ENCODE measurements around the gene GLO1.

The GLO1 gene

GRCh38 chr6:38658418-38659167, 44.4 kb downstream of the GLO1 start:
- Histone ChIP-seq H3K9me3 (ENCODE audit: control insufficient read depth, insufficient read depth, low read length) (no peaks in the 10 kb centered on the region), H3K79me2 (ENCODE audit: control insufficient read depth, low read length) (no peaks in the 10 kb centered on the region), H3K4me2 (ENCODE audit: low read length) (no peak overlapping the region), H3K36me3 (ENCODE audit: control insufficient read depth, low read length) (no peaks in the 10 kb centered on the region), H3F3A (ENCODE audit: control insufficient read depth, insufficient read depth) (no peaks in the 10 kb centered on the region), H3K27ac (ENCODE audit: low read depth, low read length) (no peak overlapping the region), H3K27me3 (ENCODE audit: control insufficient read depth, low read length) (no peaks in the 10 kb centered on the region), H3K9me2 (replicated peaks; ENCODE audit: control insufficient read depth, low read length) (no peaks in the 10 kb centered on the region), H4K20me1 (ENCODE audit: control insufficient read depth, insufficient read depth, low read depth, low read length) (no peaks in the 10 kb centered on the region), H3K4me1 (ENCODE audit: control insufficient read depth, low read length) (no peaks in the 10 kb centered on the region), H3K4me3 (ENCODE audit: low read length) (no peak overlapping the region)
- TF ChIP-seq EZH2phosphoT487 (IDR thresholded peaks at IDR 0.05; ENCODE audit: borderline replicate concordance, low read length) = no peak
- no peak for TF ChIP-seq CTCF (IDR thresholded peaks at IDR 0.05; ENCODE audit: low read depth, low read length, poor library complexity, severe bottlenecking)

- no peaks in the 10 kb centered on the region for H3K36me3 ChIP-seq (ENCODE audit: control insufficient read depth, low read length)
- H3K27ac ChIP-seq (ENCODE audit: low read depth, low read length) = no peak overlapping the region
- H3K9me2 ChIP-seq (replicated peaks; ENCODE audit: control insufficient read depth, low read length) = no peaks in the 10 kb centered on the region
- H3K9me3 ChIP-seq (ENCODE audit: control insufficient read depth, insufficient read depth, low read length) = no peaks in the 10 kb centered on the region
- H3K4me1 ChIP-seq (ENCODE audit: control insufficient read depth, low read length) = no peaks in the 10 kb centered on the region
- H3K79me2 ChIP-seq (ENCODE audit: control insufficient read depth, low read length) = no peaks in the 10 kb centered on the region
- TF ChIP-seq CTCF (IDR thresholded peaks at IDR 0.05; ENCODE audit: low read depth, low read length, poor library complexity, severe bottlenecking) (no peak), EZH2phosphoT487 (IDR thresholded peaks at IDR 0.05; ENCODE audit: borderline replicate concordance, low read length) (no peak)
- no peak overlapping the region for H3K4me3 ChIP-seq (ENCODE audit: low read length)
- H3F3A ChIP-seq (ENCODE audit: control insufficient read depth, insufficient read depth) = no peaks in the 10 kb centered on the region
- no peaks in the 10 kb centered on the region for H3K27me3 ChIP-seq (ENCODE audit: control insufficient read depth, low read length)
- no peak overlapping the region for H3K4me2 ChIP-seq (ENCODE audit: low read length)
- no peaks in the 10 kb centered on the region for H4K20me1 ChIP-seq (ENCODE audit: control insufficient read depth, insufficient read depth, low read depth, low read length)
Observed at GRCh38 chr6:38656896-38657295, 46.0 kb downstream of the GLO1 start.

- H3K9me2 ChIP-seq (replicated peaks; ENCODE audit: control insufficient read depth, low read length) = no peaks in the 10 kb centered on the region
- H3K36me3 ChIP-seq (ENCODE audit: control insufficient read depth, low read length) = no peaks in the 10 kb centered on the region
- H3K27ac ChIP-seq (ENCODE audit: low read depth, low read length) = no peak overlapping the region
- H3K79me2 ChIP-seq (ENCODE audit: control insufficient read depth, low read length) = no peaks in the 10 kb centered on the region
- H4K20me1 ChIP-seq (ENCODE audit: control insufficient read depth, insufficient read depth, low read depth, low read length) = no peaks in the 10 kb centered on the region
- H3K4me1 ChIP-seq (ENCODE audit: control insufficient read depth, low read length) = no peaks in the 10 kb centered on the region
- no peaks in the 10 kb centered on the region for H3K9me3 ChIP-seq (ENCODE audit: control insufficient read depth, insufficient read depth, low read length)
- H3K4me3 ChIP-seq (ENCODE audit: low read length) = no peak overlapping the region
- H3F3A ChIP-seq (ENCODE audit: control insufficient read depth, insufficient read depth) = no peaks in the 10 kb centered on the region
- no peaks in the 10 kb centered on the region for H3K27me3 ChIP-seq (ENCODE audit: control insufficient read depth, low read length)
- H3K4me2 ChIP-seq (ENCODE audit: low read length) = no peak overlapping the region
- TF ChIP-seq EZH2phosphoT487 (IDR thresholded peaks at IDR 0.05; ENCODE audit: borderline replicate concordance, low read length) (no peak), CTCF (IDR thresholded peaks at IDR 0.05; ENCODE audit: low read depth, low read length, poor library complexity, severe bottlenecking) (no peak)
Observed at GRCh38 chr6:38654263-38654662, 48.7 kb downstream of the GLO1 start.
